Measurements from ENCODE around the gene THAP7. TPM values are rescaled to one million over a fixed set of nuclear protein-coding genes. Genes with fewer than 3 reads are reported as not detected.

The THAP7 gene
- total RNA-seq, 2 donors from 2014 or later = 29.5 to 31.2 TPM

GRCh38 chr22:20949698-20950183, 52.2 kb downstream of the THAP7 start:
- DNase-seq = no peak
- H3K4me3 Mint-ChIP-seq = no peak overlapping the region
- peaks cover 33% of the 10 kb centered on the region for H3K4me1 Mint-ChIP-seq (ENCODE audit: low read depth)
- no peaks in the 10 kb centered on the region for H3K27me3 Mint-ChIP-seq (ENCODE audit: low read depth)
- no peak for ATAC-seq (replicated peaks in 1 of 2)
- H3K36me3 Mint-ChIP-seq (ENCODE audit: insufficient read depth in 2 of 2) = peaks cover 3 to 4% of the 10 kb centered on the region in 2 donors
- no peaks in the 10 kb centered on the region for H3K9me3 Mint-ChIP-seq
- peak overlapping the region; percentile 61 for H3K27ac Mint-ChIP-seq

Other genes with a start within 250 kb of the THAP7 start
- not detected for gene SERPIND1, start 228.0 kb downstream of the THAP7 start, total RNA-seq
- 10 to 100 TPM; 60.4 to 63.1 TPM for gene PI4KA, start 143.3 kb downstream of the THAP7 start, total RNA-seq
- 10 to 100 TPM; 19.8 to 21.0 TPM for gene SNAP29, start 143.1 kb downstream of the THAP7 start, total RNA-seq
- 10 to 100 TPM; 70.4 to 71.5 TPM for gene CRKL, start 84.7 kb downstream of the THAP7 start, total RNA-seq
- under 1 TPM in 1 of 2 donors, not detected in 1; 0.58 TPM for gene AIFM3, start 34.9 kb downstream of the THAP7 start, total RNA-seq
- 10 to 100 TPM; 30.6 to 42.8 TPM for gene LZTR1, start 19.8 kb downstream of the THAP7 start, total RNA-seq
- gene P2RX6, start 13.0 kb upstream of the THAP7 start, total RNA-seq = under 1 TPM; 0.29 to 0.30 TPM
- gene SLC7A4, start 30.4 kb upstream of the THAP7 start, total RNA-seq = not detected
- gene LRRC74B, start 43.8 kb upstream of the THAP7 start, total RNA-seq = not detected